Measurements from ENCODE around the gene RAB8B. TPM values are rescaled to one million over a fixed set of nuclear protein-coding genes. Genes with fewer than 3 reads are reported as not detected.

Gene RAB8B
- total RNA-seq, 1 experiment from 2014 or later: 14.2 TPM

DNA sequence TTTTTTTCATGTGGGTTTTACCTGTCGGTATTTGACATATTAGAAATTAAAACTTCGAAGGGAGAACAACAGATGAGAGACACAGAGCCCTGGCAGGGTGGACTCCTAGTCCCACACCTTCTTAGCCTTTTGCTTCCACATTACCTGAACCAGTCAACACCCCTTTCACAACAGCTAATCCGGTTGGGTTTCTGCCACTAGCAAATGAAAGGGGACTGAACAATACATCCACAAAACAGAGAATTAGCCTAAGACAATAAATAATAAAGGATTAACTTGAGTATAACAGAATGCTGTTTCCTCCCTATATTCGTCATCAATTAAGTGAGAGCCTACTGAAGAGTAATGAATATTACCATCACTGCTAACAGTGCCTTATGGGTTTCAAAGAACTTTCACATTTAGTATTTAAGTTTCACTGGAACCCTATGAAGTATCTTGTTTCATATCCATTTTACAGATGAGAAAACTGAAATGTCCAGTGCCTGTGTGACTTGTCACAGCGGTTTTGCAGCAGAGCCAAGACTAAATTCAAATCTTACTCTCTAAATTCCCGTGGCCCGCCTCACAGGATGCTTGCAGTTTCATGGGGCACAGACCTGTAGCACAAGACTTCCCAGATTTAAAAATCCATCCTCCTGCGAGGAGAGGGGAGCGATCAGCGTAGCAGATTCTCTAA lies 1.0 kb upstream of the RAB8B start:
- Histone ChIP-seq H3K9me3 (ENCODE audit: low read length) (no peaks in the 10 kb centered on the region), H3K36me3 (ENCODE audit: insufficient read depth, low read length) (no peaks in the 10 kb centered on the region), H4K20me1 (ENCODE audit: insufficient read depth, low read depth, low read length) (no peaks in the 10 kb centered on the region), H3K4me1 (ENCODE audit: low read length) (peaks cover 28% of the 10 kb centered on the region), H3K27ac (ENCODE audit: low read length) (no peak overlapping the region), H3K9me2 (replicated peaks; ENCODE audit: insufficient read depth, low read length) (no peaks in the 10 kb centered on the region), H3K9ac (ENCODE audit: low read length) (peak overlapping the region; percentile 71), H3K4me2 (ENCODE audit: low read depth, low read length, poor library complexity, severe bottlenecking) (peak overlapping the region; percentile 72), H3K4me3 (ENCODE audit: low read length) (peak overlapping the region; percentile 79), H2AFZ (ENCODE audit: low read length) (peak overlapping the region; percentile 96), H3K79me2 (ENCODE audit: low read length) (no peaks in the 10 kb centered on the region), H3K27me3 (ENCODE audit: low read length) (no peaks in the 10 kb centered on the region)
- DNase-seq: no peak

GRCh38 chr15:63189941-63190768 lies 749 bp downstream of the RAB8B start:
- Histone ChIP-seq H3K27me3 (ENCODE audit: low read length) (no peaks in the 10 kb centered on the region), H2AFZ (ENCODE audit: low read length) (peak overlapping the region; percentile 98), H3K27ac (ENCODE audit: low read length) (no peak overlapping the region), H3K4me3 (ENCODE audit: low read length) (peak overlapping the region; percentile 79), H3K9ac (ENCODE audit: low read length) (peak overlapping the region; percentile 82), H3K9me3 (ENCODE audit: low read length) (no peaks in the 10 kb centered on the region), H4K20me1 (ENCODE audit: insufficient read depth, low read depth, low read length) (no peaks in the 10 kb centered on the region), H3K4me1 (ENCODE audit: low read length) (peaks cover 33% of the 10 kb centered on the region), H3K9me2 (replicated peaks; ENCODE audit: insufficient read depth, low read length) (no peaks in the 10 kb centered on the region), H3K36me3 (ENCODE audit: insufficient read depth, low read length) (no peaks in the 10 kb centered on the region), H3K79me2 (ENCODE audit: low read length) (no peaks in the 10 kb centered on the region), H3K4me2 (ENCODE audit: low read depth, low read length, poor library complexity, severe bottlenecking) (peak overlapping the region; percentile 72)
- peak; percentile 57 for DNase-seq

GRCh38 chr15:63190769-63191649 lies 1.6 kb downstream of the RAB8B start:
- no peak for DNase-seq
- Histone ChIP-seq H4K20me1 (ENCODE audit: insufficient read depth, low read depth, low read length) (peaks cover 5% of the 10 kb centered on the region; the same call in 1 of the 2 replicates), H2AFZ (ENCODE audit: low read length) (no peak overlapping the region), H3K4me2 (ENCODE audit: low read depth, low read length, poor library complexity, severe bottlenecking) (peak overlapping the region; percentile 72), H3K36me3 (ENCODE audit: insufficient read depth, low read length) (no peaks in the 10 kb centered on the region), H3K79me2 (ENCODE audit: low read length) (no peaks in the 10 kb centered on the region), H3K9me2 (replicated peaks; ENCODE audit: insufficient read depth, low read length) (no peaks in the 10 kb centered on the region), H3K27me3 (ENCODE audit: low read length) (no peaks in the 10 kb centered on the region), H3K27ac (ENCODE audit: low read length) (no peak overlapping the region), H3K4me3 (ENCODE audit: low read length) (peak overlapping the region; percentile 79; the same call in 1 of the 2 replicates), H3K9me3 (ENCODE audit: low read length) (no peaks in the 10 kb centered on the region), H3K4me1 (ENCODE audit: low read length) (peaks cover 33% of the 10 kb centered on the region), H3K9ac (ENCODE audit: low read length) (0 out of 2 replicates have a peak overlapping the region, but pooled peaks have one; percentile 82)

- H3K4me3 ChIP-seq (ENCODE audit: low read length): no peak overlapping the region
- H3K4me1 ChIP-seq (ENCODE audit: low read length): peaks cover 33% of the 10 kb centered on the region
- no peaks in the 10 kb centered on the region for H3K9me3 ChIP-seq (ENCODE audit: low read length)
- no peaks in the 10 kb centered on the region for H3K36me3 ChIP-seq (ENCODE audit: insufficient read depth, low read length)
- peaks cover 5% of the 10 kb centered on the region; the same call in 1 of the 2 replicates for H4K20me1 ChIP-seq (ENCODE audit: insufficient read depth, low read depth, low read length)
- H3K9me2 ChIP-seq (replicated peaks; ENCODE audit: insufficient read depth, low read length): no peaks in the 10 kb centered on the region
- no peak overlapping the region for H3K4me2 ChIP-seq (ENCODE audit: low read depth, low read length, poor library complexity, severe bottlenecking)
- no peaks in the 10 kb centered on the region for H3K79me2 ChIP-seq (ENCODE audit: low read length)
- no peak overlapping the region for H3K27ac ChIP-seq (ENCODE audit: low read length)
- no peak overlapping the region for H3K9ac ChIP-seq (ENCODE audit: low read length)
- H2AFZ ChIP-seq (ENCODE audit: low read length): no peak overlapping the region
- H3K27me3 ChIP-seq (ENCODE audit: low read length): no peaks in the 10 kb centered on the region
- DNase-seq: no peak
Measured at GRCh38 chr15:63191895-63192618, 2.7 kb downstream of the RAB8B start.

DNA sequence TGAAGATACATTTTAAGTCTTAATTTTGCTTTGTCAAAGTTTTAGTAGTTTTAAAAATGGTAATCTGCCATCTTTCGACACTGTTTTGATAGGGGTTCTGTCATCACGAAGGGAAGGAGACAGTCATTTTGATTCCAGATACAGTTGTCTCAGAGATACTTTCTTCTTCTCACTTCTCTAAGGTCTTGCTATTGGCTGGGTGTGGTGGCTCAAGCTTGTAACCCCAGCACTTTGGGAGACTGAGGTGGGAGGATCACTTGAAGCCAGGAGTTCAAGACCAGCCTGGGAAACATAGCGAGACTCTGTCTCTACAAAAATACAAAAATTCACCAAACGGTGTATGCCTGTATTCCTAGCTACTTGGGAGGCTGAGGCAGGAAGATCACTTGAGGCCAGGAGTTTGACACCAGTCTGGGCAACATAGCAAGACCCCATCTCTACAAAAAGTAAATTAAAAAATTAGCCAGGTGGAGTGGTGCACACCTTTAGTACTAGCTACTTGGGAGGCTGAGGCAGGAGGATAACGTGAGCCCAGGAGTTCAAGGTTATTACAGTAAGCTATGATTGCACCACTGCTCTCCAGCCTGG lies 3.3 kb downstream of the RAB8B start:
- Histone ChIP-seq H3K9ac (ENCODE audit: low read length) (no peak overlapping the region), H2AFZ (ENCODE audit: low read length) (no peak overlapping the region), H3K4me1 (ENCODE audit: low read length) (peaks cover 33% of the 10 kb centered on the region), H4K20me1 (ENCODE audit: insufficient read depth, low read depth, low read length) (peaks cover 5% of the 10 kb centered on the region; the same call in 1 of the 2 replicates), H3K27ac (ENCODE audit: low read length) (no peak overlapping the region), H3K4me3 (ENCODE audit: low read length) (no peak overlapping the region), H3K36me3 (ENCODE audit: insufficient read depth, low read length) (no peaks in the 10 kb centered on the region), H3K27me3 (ENCODE audit: low read length) (no peaks in the 10 kb centered on the region), H3K4me2 (ENCODE audit: low read depth, low read length, poor library complexity, severe bottlenecking) (no peak overlapping the region), H3K9me3 (ENCODE audit: low read length) (no peaks in the 10 kb centered on the region), H3K9me2 (replicated peaks; ENCODE audit: insufficient read depth, low read length) (no peaks in the 10 kb centered on the region), H3K79me2 (ENCODE audit: low read length) (no peaks in the 10 kb centered on the region)
- DNase-seq: no peak

- Histone ChIP-seq H3K27me3 (ENCODE audit: low read length) (no peaks in the 10 kb centered on the region), H3K9me3 (ENCODE audit: low read length) (no peaks in the 10 kb centered on the region), H3K27ac (ENCODE audit: low read length) (no peak overlapping the region), H3K79me2 (ENCODE audit: low read length) (no peaks in the 10 kb centered on the region), H3K9me2 (replicated peaks; ENCODE audit: insufficient read depth, low read length) (no peaks in the 10 kb centered on the region), H2AFZ (ENCODE audit: low read length) (no peak overlapping the region), H3K4me1 (ENCODE audit: low read length) (peaks cover 24% of the 10 kb centered on the region), H3K36me3 (ENCODE audit: insufficient read depth, low read length) (no peaks in the 10 kb centered on the region), H4K20me1 (ENCODE audit: insufficient read depth, low read depth, low read length) (peaks cover 5% of the 10 kb centered on the region; the same call in 1 of the 2 replicates), H3K4me3 (ENCODE audit: low read length) (no peak overlapping the region), H3K4me2 (ENCODE audit: low read depth, low read length, poor library complexity, severe bottlenecking) (no peak overlapping the region), H3K9ac (ENCODE audit: low read length) (no peak overlapping the region)
- DNase-seq: no peak
Measured at GRCh38 chr15:63194302-63194701, 4.9 kb downstream of the RAB8B start.

DNA sequence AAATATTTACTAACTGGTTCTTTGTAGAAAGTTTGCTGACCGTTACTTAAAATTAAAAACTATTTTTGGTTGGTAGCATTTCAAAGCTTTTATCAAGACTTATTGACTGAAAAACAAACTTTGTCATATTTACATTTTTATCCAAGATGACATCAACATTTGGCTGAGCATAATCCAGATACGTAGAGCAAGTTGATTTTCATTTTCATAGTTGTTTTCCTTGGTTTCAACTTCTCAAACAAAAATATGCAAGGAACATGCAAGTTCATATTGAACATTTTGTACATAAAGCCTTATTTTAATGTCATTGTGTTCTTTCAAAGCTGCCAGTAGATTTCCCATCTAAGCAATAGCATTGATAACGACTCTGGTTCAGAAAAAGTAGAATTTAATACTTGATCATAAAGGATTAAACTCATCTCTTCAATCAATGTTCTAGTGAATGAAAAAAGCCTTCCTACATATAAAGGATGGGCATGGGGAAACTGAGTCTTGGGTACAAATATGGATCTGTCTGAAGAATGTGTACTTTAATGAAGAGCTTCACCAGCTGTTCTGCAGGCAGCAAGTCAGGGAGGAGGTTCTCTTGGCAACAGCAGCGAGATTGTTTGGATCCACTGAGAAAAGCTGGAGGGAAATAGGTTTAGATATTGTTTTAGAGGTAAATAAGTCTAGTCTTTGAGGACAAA lies 5.6 kb downstream of the RAB8B start:
- Histone ChIP-seq H3K4me3 (ENCODE audit: low read length) (no peak overlapping the region), H3K36me3 (ENCODE audit: insufficient read depth, low read length) (no peaks in the 10 kb centered on the region), H3K4me2 (ENCODE audit: low read depth, low read length, poor library complexity, severe bottlenecking) (no peak overlapping the region), H3K4me1 (ENCODE audit: low read length) (peaks cover 22% of the 10 kb centered on the region), H2AFZ (ENCODE audit: low read length) (no peak overlapping the region), H3K9ac (ENCODE audit: low read length) (no peak overlapping the region), H3K27me3 (ENCODE audit: low read length) (no peaks in the 10 kb centered on the region), H3K79me2 (ENCODE audit: low read length) (no peaks in the 10 kb centered on the region), H4K20me1 (ENCODE audit: insufficient read depth, low read depth, low read length) (peaks cover 5% of the 10 kb centered on the region; the same call in 1 of the 2 replicates), H3K9me3 (ENCODE audit: low read length) (no peaks in the 10 kb centered on the region), H3K27ac (ENCODE audit: low read length) (no peak overlapping the region), H3K9me2 (replicated peaks; ENCODE audit: insufficient read depth, low read length) (no peaks in the 10 kb centered on the region)
- DNase-seq: no peak

Measured in Karpas-422 (cell line).